Measurements from ENCODE around the gene SYT13.

SYT13 gene

DNA sequence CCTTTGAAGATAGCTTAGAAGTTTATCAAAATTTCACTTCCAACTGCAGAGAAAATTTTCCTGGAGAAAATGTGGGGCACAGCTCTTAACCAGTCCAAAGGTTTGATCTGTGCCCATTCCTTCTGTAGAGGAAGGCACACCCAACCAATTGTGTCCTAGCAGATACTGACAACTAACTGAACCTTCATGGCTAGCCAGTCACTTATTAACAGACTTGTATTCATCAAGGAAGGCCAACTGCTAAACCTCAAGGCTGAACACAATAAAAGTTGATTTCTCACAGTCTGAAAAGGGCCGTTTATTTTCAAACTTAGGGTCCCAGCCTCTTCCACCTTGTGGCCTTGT lies 19.5 kb downstream of the SYT13 start:
- TF ChIP-seq CTCF (IDR thresholded peaks at IDR 0.05; ENCODE audit: extremely low read depth, insufficient read depth, missing control alignments) = no peak
- in situ Hi-C loops (cut with MboI; ENCODE audit: low pct_unique_long_range_greater_than_20kb, low sequenced_read_pairs, unreplicated experiment) = no loop called here
- DNase-seq (ENCODE audit: low spot score) = no peak

GRCh38 chr11:45265969-45266675 lies 20.0 kb downstream of the SYT13 start:
- in situ Hi-C loops (cut with MboI; ENCODE audit: low pct_unique_long_range_greater_than_20kb, low sequenced_read_pairs, unreplicated experiment) = no loop called here
- no peak for DNase-seq (ENCODE audit: low spot score)
- no peak for TF ChIP-seq CTCF (IDR thresholded peaks at IDR 0.05; ENCODE audit: extremely low read depth, insufficient read depth, missing control alignments)

GRCh38 chr11:45264839-45265515 lies 21.2 kb downstream of the SYT13 start:
- DNase-seq (ENCODE audit: low spot score) = no peak
- TF ChIP-seq CTCF (IDR thresholded peaks at IDR 0.05; ENCODE audit: extremely low read depth, insufficient read depth, missing control alignments) = no peak
- in situ Hi-C loops (cut with MboI; ENCODE audit: low pct_unique_long_range_greater_than_20kb, low sequenced_read_pairs, unreplicated experiment) = no loop called here

DNA sequence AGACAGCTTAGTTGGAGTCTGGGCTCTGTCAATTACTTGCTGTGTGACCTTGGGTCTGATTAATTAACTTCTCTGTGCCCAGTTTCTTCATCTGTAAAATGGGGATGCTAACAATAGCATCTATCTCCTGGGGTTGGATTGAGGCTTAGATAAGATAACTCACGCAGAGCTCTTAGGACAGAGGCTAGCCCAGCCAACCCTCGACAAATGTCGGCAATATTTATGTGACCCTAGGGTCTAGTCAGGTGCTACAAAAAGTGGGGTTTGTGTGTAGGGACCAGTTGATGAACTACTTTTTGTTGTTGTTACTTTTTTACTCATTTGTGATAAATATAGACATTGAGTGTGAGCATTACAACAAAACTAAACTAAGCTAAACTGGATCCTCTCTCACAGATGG lies 22.4 kb downstream of the SYT13 start:
- in situ Hi-C loops (cut with MboI; ENCODE audit: low pct_unique_long_range_greater_than_20kb, low sequenced_read_pairs, unreplicated experiment) = no loop called here
- no peak for DNase-seq (ENCODE audit: low spot score)
- TF ChIP-seq CTCF (IDR thresholded peaks at IDR 0.05; ENCODE audit: extremely low read depth, insufficient read depth, missing control alignments) = no peak

- TF ChIP-seq CTCF (IDR thresholded peaks at IDR 0.05; ENCODE audit: extremely low read depth, insufficient read depth, missing control alignments) = no peak
- DNase-seq (ENCODE audit: low spot score) = no peak
- in situ Hi-C loops (cut with MboI; ENCODE audit: low pct_unique_long_range_greater_than_20kb, low sequenced_read_pairs, unreplicated experiment) = no loop called here
These were observed 23.2 kb downstream of the SYT13 start for GRCh38 chr11:45262900-45263299.

DNA sequence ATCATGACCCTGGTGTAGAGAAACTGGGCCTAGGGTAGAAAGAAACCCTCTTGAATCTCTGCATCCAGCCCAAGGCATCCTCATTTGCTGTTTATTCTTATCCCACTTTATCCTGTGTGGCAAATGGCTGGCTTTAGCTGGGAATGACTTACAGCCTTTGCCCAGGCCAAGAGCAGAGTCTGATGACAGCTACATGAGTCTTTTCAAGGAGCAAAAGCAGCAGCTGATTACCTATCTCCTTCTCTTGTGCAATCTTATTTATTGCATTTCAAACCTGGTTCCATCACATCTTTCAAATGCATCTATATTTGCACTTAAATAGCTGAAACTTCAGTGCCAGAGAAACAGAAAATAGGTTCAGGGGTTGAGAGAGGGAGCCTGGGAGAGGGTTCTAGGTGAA lies 26.1 kb downstream of the SYT13 start:
- no peak for DNase-seq (ENCODE audit: low spot score)
- in situ Hi-C loops (cut with MboI; ENCODE audit: low pct_unique_long_range_greater_than_20kb, low sequenced_read_pairs, unreplicated experiment) = no loop called here
- no peak for TF ChIP-seq CTCF (IDR thresholded peaks at IDR 0.05; ENCODE audit: extremely low read depth, insufficient read depth, missing control alignments)
